ENCODE measurements around the gene SECTM1.

- TF ChIP-seq CTCF (IDR thresholded peaks at IDR 0.05) = no peak
- no peak for TF ChIP-seq POLR2A (IDR thresholded peaks at IDR 0.05)
Measured at GRCh38 chr17:82301300-82301915, 32.2 kb downstream of the SECTM1 start.

All from Peyer's patch (tissue), 4 donors.